Upper lobe of right lung (tissue), 1 donor: Measurements from ENCODE around the gene CANT1. TPM values are rescaled to one million over a fixed set of nuclear protein-coding genes. Genes with fewer than 3 reads are reported as not detected.

Experiments
- ATAC-seq: fragments of 200-7000 bp; cut with Tn5 transposase; one replicate; pipeline ENCODE4 v1.9.1; 2020; ENCODE audit warnings: mild to moderate bottlenecking, moderate library complexity
- DNase-seq: peaks from one replicate; pipeline ENCODE4 v3.0.0-alpha.2; 2020
- H3K27ac ChIP-seq: fragments of 200-600 bp; one replicate; pipeline ENCODE4 v1.8.0; 2022
- H3K27me3 ChIP-seq: fragments of 200-600 bp; one replicate; pipeline ENCODE4 v1.8.0; 2022; ENCODE audit warnings: mild to moderate bottlenecking
- H3K36me3 ChIP-seq: fragments of 200-600 bp; one replicate; pipeline ENCODE4 v1.8.0; 2022
- H3K4me1 ChIP-seq: fragments of 200-600 bp; one replicate; pipeline ENCODE4 v1.8.0; 2022
- H3K4me3 ChIP-seq: fragments of 200-600 bp; one replicate; pipeline ENCODE4 v1.8.0; 2022; ENCODE audit warnings: mild to moderate bottlenecking
- H3K9me3 ChIP-seq: fragments of 200-600 bp; one replicate; pipeline ENCODE4 v1.8.0; 2022
- intact Hi-C: fragments of 100-400 bp; cut with DNase I; formaldehyde crosslinking; loops from one replicate; pipeline ENCODE4 v1.11.0; 2022
- total RNA-seq: library from RNA; stranded (reverse); fragmentation: NEBNext Ultra II Directional; extraction: Animal tissue kit (Norgen Biotek cat#: 25700); gene quantifications from one replicate; pipeline ENCODE4 v1.2.1, GENCODE V29; 2021
- TF ChIP-seq, protein P1 (sequence below): fragments of 200-600 bp; IDR thresholded peaks from one replicate; pipeline ENCODE4 v1.8.0; 2022; ENCODE audit warnings: antibody characterized with exemption
- donor health status: DM: no; HTN: yes; CAD: no; lungs with severe emphysema.

Gene CANT1
- total RNA-seq, 1 donor from 2014 or later = 59.6 TPM

DNA sequence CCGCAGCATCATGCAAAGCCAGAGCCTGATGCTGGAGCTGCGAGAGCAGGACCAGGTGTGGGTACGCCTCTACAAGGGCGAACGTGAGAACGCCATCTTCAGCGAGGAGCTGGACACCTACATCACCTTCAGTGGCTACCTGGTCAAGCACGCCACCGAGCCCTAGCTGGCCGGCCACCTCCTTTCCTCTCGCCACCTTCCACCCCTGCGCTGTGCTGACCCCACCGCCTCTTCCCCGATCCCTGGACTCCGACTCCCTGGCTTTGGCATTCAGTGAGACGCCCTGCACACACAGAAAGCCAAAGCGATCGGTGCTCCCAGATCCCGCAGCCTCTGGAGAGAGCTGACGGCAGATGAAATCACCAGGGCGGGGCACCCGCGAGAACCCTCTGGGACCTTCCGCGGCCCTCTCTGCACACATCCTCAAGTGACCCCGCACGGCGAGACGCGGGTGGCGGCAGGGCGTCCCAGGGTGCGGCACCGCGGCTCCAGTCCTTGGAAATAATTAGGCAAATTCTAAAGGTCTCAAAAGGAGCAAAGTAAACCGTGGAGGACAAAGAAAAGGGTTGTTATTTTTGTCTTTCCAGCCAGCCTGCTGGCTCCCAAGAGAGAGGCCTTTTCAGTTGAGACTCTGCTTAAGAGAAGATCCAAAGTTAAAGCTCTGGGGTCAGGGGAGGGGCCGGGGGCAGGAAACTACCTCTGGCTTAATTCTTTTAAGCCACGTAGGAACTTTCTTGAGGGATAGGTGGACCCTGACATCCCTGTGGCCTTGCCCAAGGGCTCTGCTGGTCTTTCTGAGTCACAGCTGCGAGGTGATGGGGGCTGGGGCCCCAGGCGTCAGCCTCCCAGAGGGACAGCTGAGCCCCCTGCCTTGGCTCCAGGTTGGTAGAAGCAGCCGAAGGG, 38.6 kb upstream of the CANT1 start:
- no peak for ATAC-seq
- no peaks in the 10 kb centered on the region for H3K9me3 ChIP-seq
- TF ChIP-seq, protein P1, sequence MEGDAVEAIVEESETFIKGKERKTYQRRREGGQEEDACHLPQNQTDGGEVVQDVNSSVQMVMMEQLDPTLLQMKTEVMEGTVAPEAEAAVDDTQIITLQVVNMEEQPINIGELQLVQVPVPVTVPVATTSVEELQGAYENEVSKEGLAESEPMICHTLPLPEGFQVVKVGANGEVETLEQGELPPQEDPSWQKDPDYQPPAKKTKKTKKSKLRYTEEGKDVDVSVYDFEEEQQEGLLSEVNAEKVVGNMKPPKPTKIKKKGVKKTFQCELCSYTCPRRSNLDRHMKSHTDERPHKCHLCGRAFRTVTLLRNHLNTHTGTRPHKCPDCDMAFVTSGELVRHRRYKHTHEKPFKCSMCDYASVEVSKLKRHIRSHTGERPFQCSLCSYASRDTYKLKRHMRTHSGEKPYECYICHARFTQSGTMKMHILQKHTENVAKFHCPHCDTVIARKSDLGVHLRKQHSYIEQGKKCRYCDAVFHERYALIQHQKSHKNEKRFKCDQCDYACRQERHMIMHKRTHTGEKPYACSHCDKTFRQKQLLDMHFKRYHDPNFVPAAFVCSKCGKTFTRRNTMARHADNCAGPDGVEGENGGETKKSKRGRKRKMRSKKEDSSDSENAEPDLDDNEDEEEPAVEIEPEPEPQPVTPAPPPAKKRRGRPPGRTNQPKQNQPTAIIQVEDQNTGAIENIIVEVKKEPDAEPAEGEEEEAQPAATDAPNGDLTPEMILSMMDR = no peak
- H3K4me1 ChIP-seq = no peaks in the 10 kb centered on the region
- no peak overlapping the region for H3K27ac ChIP-seq
- intact Hi-C loops = loop anchor here (5.0 kb wide), 1 partner anchor 34 kb away; no protein-coding TSS in a partner anchor
- no peak overlapping the region for H3K4me3 ChIP-seq
- no peaks in the 10 kb centered on the region for H3K27me3 ChIP-seq
- peak; percentile 65 for DNase-seq
- H3K36me3 ChIP-seq = peaks cover 4% of the 10 kb centered on the region

DNA sequence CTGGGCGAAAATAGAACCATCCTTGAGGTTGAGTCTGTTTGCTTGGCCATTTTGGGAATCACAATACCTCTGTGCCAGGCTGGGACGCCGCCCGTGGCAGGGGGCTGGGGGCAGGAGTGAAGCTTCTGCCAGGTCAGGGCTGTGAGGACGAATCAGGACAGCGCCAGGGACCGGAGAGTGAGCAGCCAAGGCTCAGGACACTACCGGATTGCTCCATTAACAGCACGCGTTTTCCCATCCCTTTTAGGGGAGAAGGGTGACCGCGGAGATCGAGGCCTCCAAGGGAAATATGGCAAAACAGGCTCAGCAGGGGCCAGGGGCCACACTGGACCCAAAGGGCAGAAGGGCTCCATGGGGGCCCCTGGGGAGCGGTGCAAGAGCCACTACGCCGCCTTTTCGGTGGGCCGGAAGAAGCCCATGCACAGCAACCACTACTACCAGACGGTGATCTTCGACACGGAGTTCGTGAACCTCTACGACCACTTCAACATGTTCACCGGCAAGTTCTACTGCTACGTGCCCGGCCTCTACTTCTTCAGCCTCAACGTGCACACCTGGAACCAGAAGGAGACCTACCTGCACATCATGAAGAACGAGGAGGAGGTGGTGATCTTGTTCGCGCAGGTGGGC, 37.8 kb upstream of the CANT1 start:
- TF ChIP-seq, protein P1 = no peak
- Histone ChIP-seq H3K4me3 (no peak overlapping the region), H3K4me1 (no peaks in the 10 kb centered on the region), H3K27me3 (no peaks in the 10 kb centered on the region), H3K27ac (no peak overlapping the region), H3K36me3 (peaks cover 4% of the 10 kb centered on the region), H3K9me3 (no peaks in the 10 kb centered on the region)
- DNase-seq (peak; percentile 50), ATAC-seq (no peak)
- intact Hi-C loops = loop anchor here (5.0 kb wide), 1 partner anchor 35 kb away; no protein-coding TSS in a partner anchor

DNA sequence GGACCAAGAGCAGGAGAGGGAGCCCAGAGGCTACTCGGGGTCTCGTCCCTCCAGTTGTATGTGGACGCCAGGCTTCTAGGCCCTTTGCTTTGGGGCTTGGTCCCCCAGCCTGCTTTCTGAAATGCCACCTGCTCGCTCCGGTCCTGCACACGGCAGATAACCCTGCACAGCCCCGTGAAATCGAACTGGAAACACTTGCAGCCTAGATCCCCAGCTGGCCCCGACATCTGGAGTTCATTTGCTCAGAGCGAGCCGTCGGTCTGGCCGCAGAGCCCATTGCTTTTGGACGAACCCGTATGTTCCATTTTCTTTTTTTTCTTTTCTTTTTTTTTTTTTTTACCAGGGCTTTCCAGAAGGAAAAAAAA, 37.3 kb upstream of the CANT1 start:
- no peak overlapping the region for H3K27ac ChIP-seq
- DNase-seq (no peak), ATAC-seq (no peak)

DNA sequence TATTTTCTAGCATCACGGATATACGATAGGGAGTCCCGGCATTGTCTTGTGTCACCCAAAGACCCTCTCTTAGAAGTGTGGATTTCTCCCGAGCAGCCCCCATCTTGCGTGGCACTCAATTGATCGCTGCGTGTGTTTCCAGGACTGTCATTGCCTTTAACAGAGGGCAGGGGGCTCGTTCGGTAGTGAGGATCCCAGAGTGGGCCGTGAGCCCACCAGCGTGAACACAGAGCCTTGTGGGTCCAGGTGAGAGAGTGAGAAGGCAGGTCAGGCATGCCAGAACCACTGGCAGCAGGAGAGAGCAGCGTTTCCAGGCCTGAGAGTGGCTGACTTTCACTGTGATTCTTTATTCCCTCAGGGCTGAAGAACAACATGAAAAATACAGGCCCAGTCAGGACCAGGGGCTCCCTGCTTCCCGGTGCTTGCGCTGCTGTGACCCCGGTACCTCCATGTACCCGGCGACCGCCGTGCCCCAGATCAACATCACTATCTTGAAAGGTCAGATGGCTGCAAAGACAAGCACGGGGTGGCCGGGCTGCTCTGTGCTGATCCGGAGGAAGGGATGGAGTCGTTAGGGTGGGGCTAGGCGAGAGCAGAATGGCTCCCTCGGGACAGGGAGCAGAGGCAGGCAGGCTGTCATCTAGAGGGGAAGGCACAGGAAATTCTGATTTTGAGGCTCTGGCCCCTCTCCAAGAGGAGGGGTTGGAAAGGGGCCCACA, 36.8 kb upstream of the CANT1 start:
- no peaks in the 10 kb centered on the region for H3K4me1 ChIP-seq
- ATAC-seq (no peak), DNase-seq (peak; percentile 46)
- no peaks in the 10 kb centered on the region for H3K9me3 ChIP-seq
- no peak overlapping the region for H3K27ac ChIP-seq
- no peaks in the 10 kb centered on the region for H3K27me3 ChIP-seq
- H3K4me3 ChIP-seq = no peak overlapping the region
- intact Hi-C loops = loop anchor here (5.0 kb wide), 1 partner anchor 36 kb away; no protein-coding TSS in a partner anchor
- TF ChIP-seq, protein P1 = no peak
- H3K36me3 ChIP-seq = peaks cover 4% of the 10 kb centered on the region

More for the DNA sequence above, 37.3 kb upstream of the CANT1 start:
- intact Hi-C loops = loop anchor here (5.0 kb wide), 1 partner anchor 35 kb away; no protein-coding TSS in a partner anchor
- Histone ChIP-seq H3K4me1 (no peaks in the 10 kb centered on the region), H3K36me3 (peaks cover 4% of the 10 kb centered on the region), H3K4me3 (no peak overlapping the region), H3K27me3 (no peaks in the 10 kb centered on the region), H3K9me3 (no peaks in the 10 kb centered on the region)
- TF ChIP-seq, protein P1 = no peak

DNA sequence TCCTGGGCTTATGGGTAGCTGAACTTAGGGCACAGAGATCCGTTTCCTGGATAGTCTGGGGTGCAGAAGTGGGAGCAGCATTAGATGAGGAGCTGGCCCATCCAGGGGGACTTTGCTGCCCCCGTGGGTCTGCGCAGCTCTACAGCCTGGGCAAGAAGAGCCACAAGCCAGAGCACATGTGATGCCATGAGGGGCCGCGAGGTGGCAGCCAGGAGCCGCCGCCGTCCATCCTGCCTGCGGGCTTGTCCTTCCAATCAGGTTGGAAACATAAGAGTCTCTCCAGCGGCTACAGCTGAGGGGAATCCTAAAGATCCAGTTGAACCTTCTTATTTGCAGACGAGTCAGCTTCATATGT, 36.3 kb upstream of the CANT1 start:
- Histone ChIP-seq H3K27me3 (no peaks in the 10 kb centered on the region), H3K4me1 (no peaks in the 10 kb centered on the region), H3K36me3 (peaks cover 4% of the 10 kb centered on the region), H3K9me3 (no peaks in the 10 kb centered on the region), H3K4me3 (no peak overlapping the region), H3K27ac (no peak overlapping the region)
- intact Hi-C loops = loop anchor here (5.0 kb wide), 1 partner anchor 36 kb away; no protein-coding TSS in a partner anchor
- DNase-seq = peak; percentile 86
- ATAC-seq = peak; percentile 86
- TF ChIP-seq, protein P1 = peak; percentile 96
